ENCODE data around the gene SIX4.

GRCh38 chr14:60707858-60708257, 16.3 kb downstream of the SIX4 start:
- TF ChIP-seq CTCF (IDR thresholded peaks at IDR 0.05; ENCODE audit: insufficient read depth, low read depth, low read length) (no peak), EZH2 (IDR thresholded peaks at IDR 0.05; ENCODE audit: insufficient read depth, low read length) (no peak)
